Measurements from ENCODE around the gene SLC7A5.
"Not testable (repeated sequence)": the region's sequence is repeated elsewhere in the genome, so short reads cannot be mapped to it uniquely, and the experiment has no call there.

Gene SLC7A5

GRCh38 chr16:87888346-87888745 lies 19.0 kb upstream of the SLC7A5 start:
- DNase-seq (ENCODE audit: low read depth) = not testable (repeated sequence)

GRCh38 chr16:87887931-87888330 lies 18.6 kb upstream of the SLC7A5 start:
- DNase-seq (ENCODE audit: low read depth) = not testable (repeated sequence)

- DNase-seq (ENCODE audit: low read depth) = not testable (repeated sequence)
These were observed 16.2 kb upstream of the SLC7A5 start for GRCh38 chr16:87885371-87885967.

GRCh38 chr16:87882436-87883019 lies 13.2 kb upstream of the SLC7A5 start:
- DNase-seq (ENCODE audit: low read depth) = no peak

GRCh38 chr16:87881324-87882200 lies 12.3 kb upstream of the SLC7A5 start:
- DNase-seq (ENCODE audit: low read depth) = no peak

GRCh38 chr16:87880117-87880696 lies 10.9 kb upstream of the SLC7A5 start:
- DNase-seq (ENCODE audit: low read depth) = no peak

GRCh38 chr16:87879411-87880013 lies 10.2 kb upstream of the SLC7A5 start:
- not testable (repeated sequence) for DNase-seq (ENCODE audit: low read depth)

- DNase-seq (ENCODE audit: low read depth) = no peak
These were observed 9.4 kb upstream of the SLC7A5 start for GRCh38 chr16:87878704-87879103.

- DNase-seq (ENCODE audit: low read depth) = no peak
These were observed 8.7 kb upstream of the SLC7A5 start for GRCh38 chr16:87877942-87878507.

- no peak for DNase-seq (ENCODE audit: low read depth)
These were observed 5.5 kb upstream of the SLC7A5 start for GRCh38 chr16:87874639-87875427.

- DNase-seq (ENCODE audit: low read depth) = not testable (repeated sequence)
These were observed 1.3 kb upstream of the SLC7A5 start for GRCh38 chr16:87870418-87871291.

GRCh38 chr16:87869879-87870417 lies 641 bp upstream of the SLC7A5 start:
- DNase-seq (ENCODE audit: low read depth) = not testable (repeated sequence)

- peak; percentile 58 for DNase-seq (ENCODE audit: low read depth)
These were observed 865 bp downstream of the SLC7A5 start for GRCh38 chr16:87868254-87869029.

- peak; percentile 48 for DNase-seq (ENCODE audit: low read depth)
These were observed 3.3 kb downstream of the SLC7A5 start for GRCh38 chr16:87865902-87866555.

- no peak for DNase-seq (ENCODE audit: low read depth)
These were observed 4.8 kb downstream of the SLC7A5 start for GRCh38 chr16:87864331-87864989.

GRCh38 chr16:87863327-87863635 lies 6.0 kb downstream of the SLC7A5 start:
- DNase-seq (ENCODE audit: low read depth) = not testable (repeated sequence)

GRCh38 chr16:87862597-87863326 lies 6.5 kb downstream of the SLC7A5 start:
- DNase-seq (ENCODE audit: low read depth) = not testable (repeated sequence)
